Measurements from ENCODE around the gene IGSF1. TPM values are rescaled to one million over a fixed set of nuclear protein-coding genes. Genes with fewer than 3 reads are reported as not detected.

IGSF1 gene
- 10 to 100 TPM in 1 of 4 donors, under 1 TPM in 1, not detected in 2; 0.15 to 14.4 TPM for polyA plus RNA-seq
- long read RNA-seq, donor 1, partial matches to known transcripts, result 0 of 2 reads
- long read RNA-seq, donor 1, other reads (novel, unspliced or antisense), result 0 of 2 reads
- long read RNA-seq, donor 2, full-length matches to known transcripts, result 1 of 1 reads
- long read RNA-seq, donor 2, partial matches to known transcripts, result 0 of 1 reads
- long read RNA-seq, donor 2, other reads (novel, unspliced or antisense), result 0 of 1 reads
- long read RNA-seq, donor 3, partial matches to known transcripts, result 0 of 1 reads
- long read RNA-seq, donor 3, other reads (novel, unspliced or antisense), result 0 of 1 reads
- long read RNA-seq, donor 4, result 0 reads
- long read RNA-seq, donor 5, result 0 reads
- long read RNA-seq, donor 6, result 0 reads
- long read RNA-seq, donor 7, result 0 reads
- long read RNA-seq, donor 8, partial matches to known transcripts, result 6 of 6 reads
- long read RNA-seq, donor 8, other reads (novel, unspliced or antisense), result 0 of 6 reads
- long read RNA-seq, donor 9, partial matches to known transcripts, result 0 of 1 reads
- long read RNA-seq, donor 9, other reads (novel, unspliced or antisense), result 0 of 1 reads
- long read RNA-seq, donor 10, full-length matches to known transcripts, result 5 of 5 reads
- long read RNA-seq, donor 10, partial matches to known transcripts, result 0 of 5 reads
- long read RNA-seq, donor 10, other reads (novel, unspliced or antisense), result 0 of 5 reads

GRCh38 chrX:131288738-131289511, at the start of gene IGSF1:
TSS of gene IGSF1 (minus strand) at chrX:131289306. CDS start at chrX:131286674, 2,632 bp downstream.
- peak in 1 of 2 donors; percentile 38 for DNase-seq
- H3K4me3 ChIP-seq (ENCODE audit: low read depth in 1 of 3, low read length in 3 of 3), result peak within 1 kb of the TSS in 1 of 3 donors; percentile 42
- H3K9me3 ChIP-seq (ENCODE audit: control insufficient read depth in 2 of 2, insufficient read depth in 1 of 2, low read depth in 1 of 2, low read length in 1 of 2), result no peaks in the 10 kb centered on the region
- no peak for FAIRE-seq
- H3K36me3 ChIP-seq (ENCODE audit: control insufficient read depth in 3 of 3, insufficient read depth in 2 of 3, low read depth in 1 of 3, low read length in 3 of 3), result no peaks in the 10 kb centered on the region
- H3K4me1 ChIP-seq (ENCODE audit: control insufficient read depth in 3 of 3, insufficient read depth in 2 of 3, low read depth in 1 of 3, low read length in 2 of 3), result peaks cover 0 to 4% (median 0%) of the 10 kb centered on the region in 3 donors
- no peak within 1 kb of the TSS for H3K27ac ChIP-seq (ENCODE audit: low read depth in 1 of 3, low read length in 2 of 3)
- 3 to 26% (median 9%) methylated on average over 18 to 32 of the region's 32 CpGs for WGBS, 3 donors
- H3K27me3 ChIP-seq (ENCODE audit: control insufficient read depth in 3 of 3, insufficient read depth in 3 of 3, low read length in 3 of 3), result no peaks in the 10 kb centered on the region

GRCh38 chrX:131332331-131332730, 43.2 kb upstream of the IGSF1 start:
- Histone ChIP-seq H3K4me3 (ENCODE audit: low read depth in 1 of 3, low read length in 3 of 3) (no peak overlapping the region), H3K27me3 (ENCODE audit: control insufficient read depth in 3 of 3, insufficient read depth in 3 of 3, low read length in 3 of 3) (peaks cover 0 to 2% (median 0%) of the 10 kb centered on the region in 3 donors), H3K36me3 (ENCODE audit: control insufficient read depth in 3 of 3, insufficient read depth in 2 of 3, low read depth in 1 of 3, low read length in 3 of 3) (no peaks in the 10 kb centered on the region), H3K9me3 (ENCODE audit: control insufficient read depth in 2 of 2, insufficient read depth in 1 of 2, low read depth in 1 of 2, low read length in 1 of 2) (no peaks in the 10 kb centered on the region), H3K4me1 (ENCODE audit: control insufficient read depth in 3 of 3, insufficient read depth in 2 of 3, low read depth in 1 of 3, low read length in 2 of 3) (no peaks in the 10 kb centered on the region), H3K27ac (ENCODE audit: low read depth in 1 of 3, low read length in 2 of 3) (no peak overlapping the region)
- FAIRE-seq, result no peak
- peak in 1 of 2 donors; percentile 33 for DNase-seq
- WGBS, 3 donors, result 70 to 81% (median 74%) methylated on average over 3 of the region's 3 CpGs

DNA sequence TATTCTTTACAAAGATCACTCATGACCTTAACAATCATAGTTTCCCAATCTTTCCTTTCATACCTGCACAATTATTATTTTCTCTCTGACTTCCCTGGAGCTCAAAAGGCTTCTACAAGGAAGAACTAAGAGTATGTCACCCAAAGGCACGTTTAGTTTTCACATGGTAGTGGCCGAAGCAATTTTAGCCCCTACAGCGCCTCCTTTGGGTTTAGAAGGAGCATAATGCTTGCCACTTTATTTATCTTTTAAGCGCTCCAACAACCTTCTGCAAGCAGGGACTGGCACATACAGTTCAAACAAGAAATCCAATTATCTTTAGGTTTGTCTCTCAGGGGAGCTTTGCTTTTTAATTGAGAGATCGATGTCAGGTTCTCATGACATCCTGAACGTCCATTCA, 42.0 kb upstream of the IGSF1 start:
- 50 to 61% (median 56%) methylated on average over 6 of the region's 6 CpGs for WGBS, 3 donors
- FAIRE-seq, result no peak

GRCh38 chrX:131330735-131331134, 41.6 kb upstream of the IGSF1 start:
- Histone ChIP-seq H3K4me3 (ENCODE audit: low read depth in 1 of 3, low read length in 3 of 3) (no peak overlapping the region), H3K27me3 (ENCODE audit: control insufficient read depth in 3 of 3, insufficient read depth in 3 of 3, low read length in 3 of 3) (peaks cover 0 to 2% (median 0%) of the 10 kb centered on the region in 3 donors), H3K36me3 (ENCODE audit: control insufficient read depth in 3 of 3, insufficient read depth in 2 of 3, low read depth in 1 of 3, low read length in 3 of 3) (no peaks in the 10 kb centered on the region), H3K9me3 (ENCODE audit: control insufficient read depth in 2 of 2, insufficient read depth in 1 of 2, low read depth in 1 of 2, low read length in 1 of 2) (no peaks in the 10 kb centered on the region), H3K27ac (ENCODE audit: low read depth in 1 of 3, low read length in 2 of 3) (no peak overlapping the region), H3K4me1 (ENCODE audit: control insufficient read depth in 3 of 3, insufficient read depth in 2 of 3, low read depth in 1 of 3, low read length in 2 of 3) (no peaks in the 10 kb centered on the region)
- DNase-seq (no peak), FAIRE-seq (no peak)
- WGBS, 3 donors, result 68 to 84% (median 70%) methylated on average over 3 of the region's 3 CpGs

More for the DNA sequence above, 42.0 kb upstream of the IGSF1 start:
- H3K27ac ChIP-seq (ENCODE audit: low read depth in 1 of 3, low read length in 2 of 3), result no peak overlapping the region
- no peaks in the 10 kb centered on the region for H3K9me3 ChIP-seq (ENCODE audit: control insufficient read depth in 2 of 2, insufficient read depth in 1 of 2, low read depth in 1 of 2, low read length in 1 of 2)
- peaks cover 0 to 2% (median 0%) of the 10 kb centered on the region in 3 donors for H3K27me3 ChIP-seq (ENCODE audit: control insufficient read depth in 3 of 3, insufficient read depth in 3 of 3, low read length in 3 of 3)
- DNase-seq, result no peak
- H3K4me1 ChIP-seq (ENCODE audit: control insufficient read depth in 3 of 3, insufficient read depth in 2 of 3, low read depth in 1 of 3, low read length in 2 of 3), result no peaks in the 10 kb centered on the region
- no peak overlapping the region for H3K4me3 ChIP-seq (ENCODE audit: low read depth in 1 of 3, low read length in 3 of 3)
- no peaks in the 10 kb centered on the region for H3K36me3 ChIP-seq (ENCODE audit: control insufficient read depth in 3 of 3, insufficient read depth in 2 of 3, low read depth in 1 of 3, low read length in 3 of 3)

DNA sequence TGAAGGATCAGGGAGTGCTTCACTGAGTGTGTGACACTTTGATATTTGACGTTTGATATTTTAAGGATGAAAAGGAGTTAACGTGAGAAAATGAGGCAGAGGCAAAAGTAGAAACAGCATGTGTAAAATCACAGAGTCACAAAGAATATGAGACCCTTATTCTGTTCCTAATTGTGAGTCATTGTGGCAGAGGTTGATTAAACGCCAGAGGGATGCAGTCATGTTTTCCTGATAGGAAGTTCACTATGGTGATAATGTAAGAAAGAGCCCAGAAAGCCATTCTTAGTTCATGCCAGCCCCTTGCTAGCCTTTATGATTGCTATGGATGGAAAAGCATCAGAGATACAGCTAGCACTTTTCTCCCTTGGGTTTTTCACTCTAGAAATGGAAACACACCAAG, 33.5 kb upstream of the IGSF1 start:
- Histone ChIP-seq H3K27ac (ENCODE audit: low read depth in 1 of 3, low read length in 2 of 3) (no peak overlapping the region), H3K9me3 (ENCODE audit: control insufficient read depth in 2 of 2, insufficient read depth in 1 of 2, low read depth in 1 of 2, low read length in 1 of 2) (no peaks in the 10 kb centered on the region), H3K36me3 (ENCODE audit: control insufficient read depth in 3 of 3, insufficient read depth in 2 of 3, low read depth in 1 of 3, low read length in 3 of 3) (no peaks in the 10 kb centered on the region), H3K27me3 (ENCODE audit: control insufficient read depth in 3 of 3, insufficient read depth in 3 of 3, low read length in 3 of 3) (no peaks in the 10 kb centered on the region), H3K4me3 (ENCODE audit: low read depth in 1 of 3, low read length in 3 of 3) (no peak overlapping the region), H3K4me1 (ENCODE audit: control insufficient read depth in 3 of 3, insufficient read depth in 2 of 3, low read depth in 1 of 3, low read length in 2 of 3) (no peaks in the 10 kb centered on the region)
- 48 to 66% (median 62%) methylated on average over 3 of the region's 3 CpGs for WGBS, 3 donors
- DNase-seq (no peak), FAIRE-seq (no peak)

DNA sequence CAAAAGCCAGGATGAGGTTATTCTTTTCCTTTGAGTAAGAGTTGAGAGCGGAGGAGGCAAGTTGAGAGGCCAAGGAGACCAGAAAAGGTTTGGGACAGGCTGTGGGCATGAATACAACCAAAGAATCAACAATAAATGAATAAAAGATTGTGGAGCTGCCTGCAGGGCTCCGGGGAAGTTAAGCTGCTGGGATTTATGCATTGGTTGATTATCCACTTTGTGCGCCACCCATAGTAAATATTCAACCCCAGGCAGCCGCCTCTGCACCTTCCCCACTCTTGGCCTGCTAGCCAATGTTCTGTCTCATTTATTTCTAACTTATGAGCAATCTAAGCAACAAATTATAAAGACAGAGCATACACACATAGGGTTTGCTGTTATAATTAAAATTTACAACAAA, 28.2 kb upstream of the IGSF1 start:
- H3K9me3 ChIP-seq (ENCODE audit: control insufficient read depth in 2 of 2, insufficient read depth in 1 of 2, low read depth in 1 of 2, low read length in 1 of 2), result no peaks in the 10 kb centered on the region
- FAIRE-seq, result no peak
- H3K27me3 ChIP-seq (ENCODE audit: control insufficient read depth in 3 of 3, insufficient read depth in 3 of 3, low read length in 3 of 3), result no peaks in the 10 kb centered on the region
- no peak for DNase-seq
- no peak overlapping the region for H3K4me3 ChIP-seq (ENCODE audit: low read depth in 1 of 3, low read length in 3 of 3)
- no peaks in the 10 kb centered on the region for H3K4me1 ChIP-seq (ENCODE audit: control insufficient read depth in 3 of 3, insufficient read depth in 2 of 3, low read depth in 1 of 3, low read length in 2 of 3)
- H3K36me3 ChIP-seq (ENCODE audit: control insufficient read depth in 3 of 3, insufficient read depth in 2 of 3, low read depth in 1 of 3, low read length in 3 of 3), result no peaks in the 10 kb centered on the region
- WGBS, 3 donors, result 70 to 85% (median 75%) methylated on average over 4 of the region's 4 CpGs
- H3K27ac ChIP-seq (ENCODE audit: low read depth in 1 of 3, low read length in 2 of 3), result no peak overlapping the region

DNA sequence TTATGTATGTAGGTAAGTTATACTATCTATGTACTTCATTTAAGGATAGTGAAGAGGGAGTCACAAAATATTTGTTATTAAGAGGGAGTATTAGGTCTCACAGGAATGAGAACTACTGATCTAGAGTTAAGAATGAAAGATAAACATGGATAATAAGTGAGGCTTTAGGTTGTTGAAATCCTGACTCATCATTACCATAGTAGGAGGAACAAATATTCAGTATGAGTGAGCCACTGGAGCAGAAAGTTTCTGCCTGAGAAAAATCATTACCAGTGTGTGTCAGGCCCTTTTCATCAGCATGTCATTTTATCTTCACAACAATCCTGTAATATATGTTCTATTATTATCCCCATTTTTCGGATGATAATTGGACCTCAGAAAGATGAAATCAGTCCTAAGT, 27.2 kb upstream of the IGSF1 start:
- H3K4me3 ChIP-seq (ENCODE audit: low read depth in 1 of 3, low read length in 3 of 3), result no peak overlapping the region
- DNase-seq (no peak), FAIRE-seq (no peak)
- no peaks in the 10 kb centered on the region for H3K9me3 ChIP-seq (ENCODE audit: control insufficient read depth in 2 of 2, insufficient read depth in 1 of 2, low read depth in 1 of 2, low read length in 1 of 2)
- H3K27me3 ChIP-seq (ENCODE audit: control insufficient read depth in 3 of 3, insufficient read depth in 3 of 3, low read length in 3 of 3), result no peaks in the 10 kb centered on the region
- H3K27ac ChIP-seq (ENCODE audit: low read depth in 1 of 3, low read length in 2 of 3), result no peak overlapping the region
- 59 to 80% (median 65%) methylated on average over 1 of the region's 1 CpG for WGBS, 3 donors
- no peaks in the 10 kb centered on the region for H3K36me3 ChIP-seq (ENCODE audit: control insufficient read depth in 3 of 3, insufficient read depth in 2 of 3, low read depth in 1 of 3, low read length in 3 of 3)
- H3K4me1 ChIP-seq (ENCODE audit: control insufficient read depth in 3 of 3, insufficient read depth in 2 of 3, low read depth in 1 of 3, low read length in 2 of 3), result no peaks in the 10 kb centered on the region

- DNase-seq (no peak), FAIRE-seq (no peak)
- no peak overlapping the region for H3K27ac ChIP-seq (ENCODE audit: low read depth in 1 of 3, low read length in 2 of 3)
- H3K9me3 ChIP-seq (ENCODE audit: control insufficient read depth in 2 of 2, insufficient read depth in 1 of 2, low read depth in 1 of 2, low read length in 1 of 2), result no peaks in the 10 kb centered on the region
- no peaks in the 10 kb centered on the region for H3K27me3 ChIP-seq (ENCODE audit: control insufficient read depth in 3 of 3, insufficient read depth in 3 of 3, low read length in 3 of 3)
- no peaks in the 10 kb centered on the region for H3K4me1 ChIP-seq (ENCODE audit: control insufficient read depth in 3 of 3, insufficient read depth in 2 of 3, low read depth in 1 of 3, low read length in 2 of 3)
- no peaks in the 10 kb centered on the region for H3K36me3 ChIP-seq (ENCODE audit: control insufficient read depth in 3 of 3, insufficient read depth in 2 of 3, low read depth in 1 of 3, low read length in 3 of 3)
- H3K4me3 ChIP-seq (ENCODE audit: low read depth in 1 of 3, low read length in 3 of 3), result no peak overlapping the region
Measured at GRCh38 chrX:131308980-131309379, 19.9 kb upstream of the IGSF1 start.

All from small intestine (tissue), 16 donors.